ENCODE results near the gene FTO.

FTO gene

GRCh38 chr16:54153240-54153934, 449.4 kb downstream of the FTO start:
- intact Hi-C loops (cut with DNase I; ENCODE audit: low total_unique reads), result no loop called here
- no peak for TF ChIP-seq CTCF (IDR thresholded peaks at IDR 0.05)
- Histone ChIP-seq H3K9me3 (no peaks in the 10 kb centered on the region), H3K27me3 (peaks cover 0 to 7% of the 10 kb centered on the region in 2 donors), H3K27ac (no peak overlapping the region), H3K4me3 (no peak overlapping the region), H3K4me1 (no peaks in the 10 kb centered on the region), H3K36me3 (no peaks in the 10 kb centered on the region)
- no peak for DNase-seq

- no peaks in the 10 kb centered on the region for H3K9me3 ChIP-seq
- no peak overlapping the region for H3K27ac ChIP-seq
- no peaks in the 10 kb centered on the region for H3K27me3 ChIP-seq
- no peaks in the 10 kb centered on the region for H3K4me1 ChIP-seq
- DNase-seq, result no peak
- intact Hi-C loops (cut with DNase I; ENCODE audit: low total_unique reads), result no loop called here
- no peaks in the 10 kb centered on the region for H3K36me3 ChIP-seq
- no peak for TF ChIP-seq CTCF (IDR thresholded peaks at IDR 0.05)
- H3K4me3 ChIP-seq, result no peak overlapping the region
Observed at GRCh38 chr16:54156349-54156748, 452.4 kb downstream of the FTO start.

GRCh38 chr16:54158986-54159385, 455.0 kb downstream of the FTO start:
- Histone ChIP-seq H3K27ac (no peak overlapping the region), H3K4me1 (no peaks in the 10 kb centered on the region), H3K4me3 (no peak overlapping the region), H3K27me3 (peaks cover 0 to 7% of the 10 kb centered on the region in 2 donors), H3K36me3 (no peaks in the 10 kb centered on the region), H3K9me3 (no peaks in the 10 kb centered on the region)
- no peak for TF ChIP-seq CTCF (IDR thresholded peaks at IDR 0.05)
- DNase-seq, result no peak
- intact Hi-C loops (cut with DNase I; ENCODE audit: low total_unique reads), result no loop called here

- no peaks in the 10 kb centered on the region for H3K36me3 ChIP-seq
- intact Hi-C loops (cut with DNase I; ENCODE audit: low total_unique reads), result no loop called here
- H3K9me3 ChIP-seq, result no peaks in the 10 kb centered on the region
- H3K4me1 ChIP-seq, result no peaks in the 10 kb centered on the region
- no peak overlapping the region for H3K4me3 ChIP-seq
- TF ChIP-seq CTCF (IDR thresholded peaks at IDR 0.05), result no peak
- DNase-seq, result no peak
- peaks cover 0 to 7% of the 10 kb centered on the region in 2 donors for H3K27me3 ChIP-seq
- no peak overlapping the region for H3K27ac ChIP-seq
Observed at GRCh38 chr16:54159490-54160080, 455.6 kb downstream of the FTO start.

- no peak overlapping the region for H3K27ac ChIP-seq
- H3K36me3 ChIP-seq, result no peaks in the 10 kb centered on the region
- H3K27me3 ChIP-seq, result peaks cover 0 to 14% of the 10 kb centered on the region in 2 donors
- DNase-seq, result no peak
- TF ChIP-seq CTCF (IDR thresholded peaks at IDR 0.05), result no peak
- H3K4me3 ChIP-seq, result no peak overlapping the region
- intact Hi-C loops (cut with DNase I; ENCODE audit: low total_unique reads), result no loop called here
- H3K9me3 ChIP-seq, result no peaks in the 10 kb centered on the region
- H3K4me1 ChIP-seq, result no peaks in the 10 kb centered on the region
Observed at GRCh38 chr16:54160252-54160860, 456.4 kb downstream of the FTO start.
